ENCODE results near the gene SYCE3.

SYCE3 gene

GRCh38 chr22:50528682-50529415 is 33.9 kb downstream of the SYCE3 start:
- peaks cover 50% of the 10 kb centered on the region for H3K4me1 ChIP-seq (ENCODE audit: control insufficient read depth, low read length)
- TF ChIP-seq CTCF (IDR thresholded peaks at IDR 0.05; ENCODE audit: low read depth, low read length, poor library complexity, severe bottlenecking) (no peak), EZH2phosphoT487 (IDR thresholded peaks at IDR 0.05; ENCODE audit: borderline replicate concordance, low read length) (no peak)
- H3F3A ChIP-seq (ENCODE audit: control insufficient read depth, insufficient read depth) = peaks cover 32% of the 10 kb centered on the region
- peaks cover 38% of the 10 kb centered on the region for H3K79me2 ChIP-seq (ENCODE audit: control insufficient read depth, low read length)
- no peaks in the 10 kb centered on the region for H3K9me3 ChIP-seq (ENCODE audit: control insufficient read depth, insufficient read depth, low read length)
- no peaks in the 10 kb centered on the region for H3K9me2 ChIP-seq (replicated peaks; ENCODE audit: control insufficient read depth, low read length)
- no peaks in the 10 kb centered on the region for H4K20me1 ChIP-seq (ENCODE audit: control insufficient read depth, insufficient read depth, low read depth, low read length)
- H3K36me3 ChIP-seq (ENCODE audit: control insufficient read depth, low read length) = peaks cover 16% of the 10 kb centered on the region
- no peak overlapping the region for H3K4me2 ChIP-seq (ENCODE audit: low read length)
- no peaks in the 10 kb centered on the region for H3K27me3 ChIP-seq (ENCODE audit: control insufficient read depth, low read length)
- H3K4me3 ChIP-seq (ENCODE audit: low read length) = no peak overlapping the region
- no peak overlapping the region for H3K27ac ChIP-seq (ENCODE audit: low read depth, low read length)

- H3K9me3 ChIP-seq (ENCODE audit: control insufficient read depth, insufficient read depth, low read length) = no peaks in the 10 kb centered on the region
- peaks cover 46% of the 10 kb centered on the region for H3K79me2 ChIP-seq (ENCODE audit: control insufficient read depth, low read length)
- TF ChIP-seq CTCF (IDR thresholded peaks at IDR 0.05; ENCODE audit: low read depth, low read length, poor library complexity, severe bottlenecking) (no peak), EZH2phosphoT487 (IDR thresholded peaks at IDR 0.05; ENCODE audit: borderline replicate concordance, low read length) (no peak)
- H3K4me2 ChIP-seq (ENCODE audit: low read length) = no peak overlapping the region
- no peaks in the 10 kb centered on the region for H3K27me3 ChIP-seq (ENCODE audit: control insufficient read depth, low read length)
- H3K4me3 ChIP-seq (ENCODE audit: low read length) = no peak overlapping the region
- H3K36me3 ChIP-seq (ENCODE audit: control insufficient read depth, low read length) = peaks cover 24% of the 10 kb centered on the region
- H3K27ac ChIP-seq (ENCODE audit: low read depth, low read length) = no peak overlapping the region
- H3K4me1 ChIP-seq (ENCODE audit: control insufficient read depth, low read length) = peaks cover 46% of the 10 kb centered on the region
- H4K20me1 ChIP-seq (ENCODE audit: control insufficient read depth, insufficient read depth, low read depth, low read length) = no peaks in the 10 kb centered on the region
- H3K9me2 ChIP-seq (replicated peaks; ENCODE audit: control insufficient read depth, low read length) = no peaks in the 10 kb centered on the region
- H3F3A ChIP-seq (ENCODE audit: control insufficient read depth, insufficient read depth) = peaks cover 27% of the 10 kb centered on the region
Observed at GRCh38 chr22:50527921-50528681, 34.6 kb downstream of the SYCE3 start.

GRCh38 chr22:50526834-50527801 is 35.6 kb downstream of the SYCE3 start:
- H3K9me2 ChIP-seq (replicated peaks; ENCODE audit: control insufficient read depth, low read length) = no peaks in the 10 kb centered on the region
- H3K9me3 ChIP-seq (ENCODE audit: control insufficient read depth, insufficient read depth, low read length) = no peaks in the 10 kb centered on the region
- no peaks in the 10 kb centered on the region for H4K20me1 ChIP-seq (ENCODE audit: control insufficient read depth, insufficient read depth, low read depth, low read length)
- peaks cover 34% of the 10 kb centered on the region for H3K36me3 ChIP-seq (ENCODE audit: control insufficient read depth, low read length)
- H3K4me3 ChIP-seq (ENCODE audit: low read length) = peak overlapping the region; percentile 93
- H3K27ac ChIP-seq (ENCODE audit: low read depth, low read length) = peak overlapping the region; percentile 83
- peak overlapping the region; percentile 97 for H3K4me2 ChIP-seq (ENCODE audit: low read length)
- TF ChIP-seq CTCF (IDR thresholded peaks at IDR 0.05; ENCODE audit: low read depth, low read length, poor library complexity, severe bottlenecking) (no peak), EZH2phosphoT487 (IDR thresholded peaks at IDR 0.05; ENCODE audit: borderline replicate concordance, low read length) (no peak)
- H3K27me3 ChIP-seq (ENCODE audit: control insufficient read depth, low read length) = no peaks in the 10 kb centered on the region
- peaks cover 36% of the 10 kb centered on the region for H3K4me1 ChIP-seq (ENCODE audit: control insufficient read depth, low read length)
- H3K79me2 ChIP-seq (ENCODE audit: control insufficient read depth, low read length) = peaks cover 50% of the 10 kb centered on the region
- H3F3A ChIP-seq (ENCODE audit: control insufficient read depth, insufficient read depth) = peaks cover 21% of the 10 kb centered on the region

Data from DOHH2 (cell line).